A549 (cell line): ENCODE data around the gene HES4. TPM values are rescaled to one million over a fixed set of nuclear protein-coding genes. Genes with fewer than 3 reads are reported as not detected.
A peak's percentile ranks its signal among the peaks of the same experiment; 100 is the strongest.
"Not testable (repeated sequence)": the region's sequence is repeated elsewhere in the genome, so short reads cannot be mapped to it uniquely, and the experiment has no call there.

Experiments
- ATAC-seq, 2 experiments: fragments of 200-7000 bp in 1 of 2; fragments of >200 bp in 1 of 2; cut with Nextera tagmentation in 1 of 2; cut with Tn5 transposase in 1 of 2; 3 replicates each; pipeline versions ENCODE4 v1.8.0 to v1.9.1; 2018 to 2020; ENCODE audit warnings: mild to moderate bottlenecking in 1 of 2, moderate library complexity in 1 of 2
- CTCF ChIA-PET: fragments of 300-600 bp; sonication (Branson Sonifier 250); formaldehyde crosslinking; extraction: SDS; loops from one replicate; lab custom pipeline; 2021; ENCODE audit warnings: antibody characterized with exemption, inconsistent platforms; lab: Yijun Ruan, JAX
- POLR2A ChIA-PET: fragments of 350-600 bp; formaldehyde crosslinking; extraction: SDS; loops from one replicate; lab custom pipeline; 2021; ENCODE audit warnings: antibody characterized with exemption, inconsistent platforms; lab: Yijun Ruan, JAX
- DNase-seq, 2 experiments: peaks; one replicate each; pipeline versions ENCODE4 v3.0.0 to v3.0.0-alpha.2; 2011 to 2016; ENCODE audit warnings: low read depth in 1 of 2, low spot score in 1 of 2
- FAIRE-seq: peaks from 2 replicates; lab custom pipeline; 2011; peaks lifted over from hg19 to GRCh38; lab: Jason Lieb, UNC
- H3K27ac ChIP-seq, 2 experiments: fragments of >200 bp; sonication (Bioruptor Twin); formaldehyde crosslinking; 3 replicates each; pipeline ENCODE4 v1.5.1; 2016 to 2017
- H3K4me1 ChIP-seq: fragments of >200 bp; sonication (Bioruptor Twin); formaldehyde crosslinking; 3 replicates; pipeline ENCODE4 v1.6.1; 2016
- H3K4me2 ChIP-seq: fragments of >200 bp; sonication (Bioruptor Twin); formaldehyde crosslinking; 3 replicates; pipeline ENCODE4 v1.6.1; 2016
- H3K4me3 ChIP-seq: fragments of >200 bp; sonication (Bioruptor Twin); formaldehyde crosslinking; 3 replicates; pipeline ENCODE4 v1.5.1; 2016
- H3K9me3 ChIP-seq: fragments of >200 bp; sonication (Bioruptor Twin); formaldehyde crosslinking; 3 replicates; pipeline ENCODE4 v1.6.1; 2016
- ELK1 ChIP-seq: fragments of 150-350 bp; IDR thresholded peaks from 2 replicates; pipeline ENCODE4 v1.6.1; 2014; ENCODE audit warnings: low read depth, mild to moderate bottlenecking, low read length
- ESRRA ChIP-seq: fragments of 150-350 bp; IDR thresholded peaks from 2 replicates; pipeline ENCODE4 v1.6.1; 2014; ENCODE audit warnings: mild to moderate bottlenecking, low read length, borderline replicate concordance
- GATA3 ChIP-seq: IDR thresholded peaks from 2 replicates; pipeline ENCODE4 v1.6.1; 2012; ENCODE audit warnings: borderline replicate concordance
- HDAC2 ChIP-seq: fragments of 200-600 bp; sonication (generic); IDR thresholded peaks from 2 replicates; pipeline ENCODE4 v1.6.1; 2016
- HMGXB4 ChIP-seq: fragments of 250-450 bp; sonication (Bioruptor Pico); IDR thresholded peaks from 2 replicates; pipeline ENCODE4 v1.5.0; 2021; ENCODE audit warnings: mild to moderate bottlenecking, moderate library complexity, borderline replicate concordance
- JUN ChIP-seq, 2 experiments: fragments of >200 bp; sonication (Bioruptor Twin); formaldehyde crosslinking; IDR thresholded peaks; 2 replicates in 1 of 2; 3 replicates in 1 of 2; pipeline ENCODE4 v1.6.1; 2016 to 2017
- KDM5A ChIP-seq: fragments of 200-600 bp; sonication (generic); IDR thresholded peaks from 2 replicates; pipeline ENCODE4 v1.6.1; 2016; ENCODE audit warnings: antibody characterized with exemption, mild to moderate bottlenecking
- MAX ChIP-seq: IDR thresholded peaks from 2 replicates; pipeline ENCODE4 v1.6.1; 2012
- MYC ChIP-seq: IDR thresholded peaks from 2 replicates; pipeline ENCODE4 v1.6.1; 2012; ENCODE audit warnings: mild to moderate bottlenecking, inconsistent platforms, low read length, improper control_type of control experiment, borderline replicate concordance
- NFE2L2 ChIP-seq: fragments of 150-350 bp; conservative IDR thresholded peaks from 2 replicates; pipeline ENCODE4 v1.6.1; 2014; ENCODE audit warnings: low read length
- PHF8 ChIP-seq: fragments of 200-600 bp; sonication (generic); IDR thresholded peaks from 2 replicates; pipeline ENCODE4 v1.6.1; 2016; ENCODE audit warnings: low read depth, mild to moderate bottlenecking, antibody characterized with exemption, moderate library complexity, borderline replicate concordance
- RAD21 ChIP-seq, 2 experiments: fragments of >200 bp in 1 of 2; sonication (Bioruptor Twin) in 1 of 2; formaldehyde crosslinking in 1 of 2; IDR thresholded peaks in 1 of 2; conservative IDR thresholded peaks in 1 of 2; 2 replicates in 1 of 2; 3 replicates in 1 of 2; pipeline ENCODE4 v1.6.1; 2012 to 2018; ENCODE audit warnings: inconsistent platforms in 1 of 2
- RARB ChIP-seq: fragments of 250-450 bp; sonication (Bioruptor Pico); IDR thresholded peaks from 2 replicates; pipeline ENCODE4 v1.8.0; 2021; ENCODE audit warnings: mild to moderate bottlenecking, moderate library complexity
- RCOR1 ChIP-seq: fragments of 150-350 bp; IDR thresholded peaks from 2 replicates; pipeline ENCODE4 v1.6.1; 2014; ENCODE audit warnings: antibody characterized with exemption, low read length, low read depth
- WGBS: methylation state at CpG from one replicate; pipeline ENCODE4 v1.1.6; 2017; ENCODE audit errors: missing lambda C conversion rate; 5-methylcytosine and 5-hydroxymethylcytosine counted together
- polyA plus RNA-seq, 4 experiments: library from polyadenylated mRNA; depleted of rRNA in 3 of 4; stranded (reverse); fragments of >200 nt; fragmentation: RNase III in 1 of 4; extraction: RNeasy Plus Mini Kit Qiagen cat#74134 plus additional on column Dnase treatment in 1 of 4; gene quantifications; 2 replicates in 3 of 4; 3 replicates in 1 of 4; pipeline ENCODE4 v1.2.3, GENCODE V29; 2011 to 2017
- TF ChIP-seq, protein P1 (sequence below): fragments of 250-450 bp; sonication (Bioruptor Pico); IDR thresholded peaks from 2 replicates; pipeline ENCODE4 v1.5.0; 2020; ENCODE audit warnings: low read depth, mild to moderate bottlenecking, moderate library complexity

Gene HES4
- polyA plus RNA-seq, 2 of the 4 experiments (the other 2 are of a cell fraction): 5.9 to 8.4 TPM

GRCh38 chr1:1014799-1015681 lies 15.1 kb upstream of the HES4 start (continued):
- TF ChIP-seq, protein P1, sequence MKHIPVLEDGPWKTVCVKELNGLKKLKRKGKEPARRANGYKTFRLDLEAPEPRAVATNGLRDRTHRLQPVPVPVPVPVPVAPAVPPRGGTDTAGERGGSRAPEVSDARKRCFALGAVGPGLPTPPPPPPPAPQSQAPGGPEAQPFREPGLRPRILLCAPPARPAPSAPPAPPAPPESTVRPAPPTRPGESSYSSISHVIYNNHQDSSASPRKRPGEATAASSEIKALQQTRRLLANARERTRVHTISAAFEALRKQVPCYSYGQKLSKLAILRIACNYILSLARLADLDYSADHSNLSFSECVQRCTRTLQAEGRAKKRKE (CRISPR knock-in tag): no peak
- TF ChIP-seq NFE2L2 (no peak), RARB (no peak)

- ATAC-seq (peak; percentile 4 to 5; a peak in 2 of 6 replicates), FAIRE-seq (no peak), DNase-seq (no peak)
- H3K4me2 ChIP-seq: peak overlapping the region; percentile 92
- H3K4me3 ChIP-seq: peak overlapping the region; percentile 60; the same call in 1 of the 3 replicates
- H3K9me3 ChIP-seq: no peaks in the 10 kb centered on the region
- TF ChIP-seq GATA3 (no peak), RCOR1 (no peak), RARB (no peak), RAD21 (conservative IDR thresholded peaks at IDR 0.05 in 1 of 2, IDR thresholded peaks at IDR 0.05 in 1 of 2) (no peak), PHF8 (no peak), JUN (IDR thresholded peaks at IDR 0.05) (no peak), ESRRA (no peak), MAX (no peak), ELK1 (no peak), MYC (no peak), KDM5A (no peak), HDAC2 (no peak)
- TF ChIP-seq, protein P1 (CRISPR knock-in tag): no peak
- ChIA-PET CTCF (interaction anchor here (1.2 to 10.5 kb wide), 7 partner anchors 10 to 50 kb away, joined by 3 to 92 read pairs (median 27); no protein-coding TSS in a partner anchor), POLR2A (interaction anchor here (1.0 kb wide), 1 partner anchor 11 kb away, joined by 3 read pairs; no protein-coding TSS in a partner anchor)
- peaks cover 8% of the 10 kb centered on the region; the same call in 1 of the 3 replicates for H3K4me1 ChIP-seq
- peak overlapping the region in 1 of 2 experiments; percentile 81; a peak in 4 of 6 replicates for H3K27ac ChIP-seq
- 90% methylated on average over 26 of the region's 41 CpGs for WGBS
These were observed 14.2 kb upstream of the HES4 start for GRCh38 chr1:1013922-1014648.

GRCh38 chr1:1013105-1013921 lies 13.4 kb upstream of the HES4 start, which contains the start of gene ISG15:
TSS of gene ISG15 (plus strand) at chr1:1013497. CDS start at chr1:1013574, 77 bp downstream.
- Histone ChIP-seq H3K9me3 (no peaks in the 10 kb centered on the region), H3K27ac (peak within 1 kb of the TSS; percentile 77 to 81), H3K4me3 (peak within 1 kb of the TSS; percentile 60), H3K4me1 (peaks cover 5% of the 10 kb centered on the region; the same call in 1 of the 3 replicates), H3K4me2 (peak within 1 kb of the TSS; percentile 92)
- DNase-seq (peak in 1 of 2 experiments; percentile 61), ATAC-seq (peak; percentile 89), FAIRE-seq (no peak)
- 23% methylated on average over 24 of the region's 30 CpGs for whole genome bisulfite sequencing
- ChIA-PET CTCF (interaction anchor here (1.2 to 10.5 kb wide), 7 partner anchors 11 to 51 kb away, joined by 3 to 92 read pairs (median 27); no protein-coding TSS in a partner anchor), POLR2A (interaction anchor here (1.0 kb wide), 1 partner anchor 10 kb away, joined by 3 read pairs; no protein-coding TSS in a partner anchor)
- no peak for TF ChIP-seq HMGXB4 (CRISPR knock-in tag)
- peak; percentile 39; the same call in 1 of the 2 replicates for TF ChIP-seq MAX

- peak overlapping the region; percentile 60 for H3K4me3 ChIP-seq
- H3K4me1 ChIP-seq, DNase-seq, ATAC-seq, H3K9me3 ChIP-seq, FAIRE-seq: not testable (repeated sequence)
- WGBS: 69% methylated on average over 11 of the region's 13 CpGs
- ChIA-PET CTCF (interaction anchor here (4.7 to 10.5 kb wide), 5 partner anchors 10 to 51 kb away, joined by 21 to 92 read pairs (median 36); no protein-coding TSS in a partner anchor), POLR2A (interaction anchor here (1.0 kb wide), 1 partner anchor 10 kb away, joined by 3 read pairs; no protein-coding TSS in a partner anchor)
- peak overlapping the region; percentile 77 to 81 for H3K27ac ChIP-seq
- H3K4me2 ChIP-seq: peak overlapping the region; percentile 92
These were observed 12.8 kb upstream of the HES4 start for GRCh38 chr1:1012736-1013104.
